Stimulated activated CD4-positive, alpha-beta T cell treated with anti-CD3 and anti-CD28 coated beads, Interleukin-1b, Interleukin-23, amount 100 ng/mL, for 24 hours (primary cell): ENCODE measurements around the gene APELA.
"Not testable (repeated sequence)": the region's sequence is repeated elsewhere in the genome, so short reads cannot be mapped to it uniquely, and the experiment has no call there.

ENCODE experiments used
- DNase-seq, 4 experiments: peaks; one replicate each; pipeline ENCODE4 v3.0.0-alpha.2; 2020; ENCODE audit warnings: low read depth in 4 of 4, low spot score in 1 of 4

The APELA gene

GRCh38 chr4:164876700-164877324 lies at the start of gene APELA:
TSS of gene APELA (plus strand) at chr4:164877178. CDS start at chr4:164877332, 154 bp downstream.
- DNase-seq: no peak

- DNase-seq: no peak
These were observed 48.0 kb upstream of the APELA start for GRCh38 chr4:164828955-164829354.

GRCh38 chr4:164846566-164846965 lies 30.4 kb upstream of the APELA start:
- DNase-seq: no peak

GRCh38 chr4:164847016-164847415 lies 30.0 kb upstream of the APELA start:
- no peak for DNase-seq

- DNase-seq: no peak
These were observed 28.9 kb upstream of the APELA start for GRCh38 chr4:164847967-164848649.

GRCh38 chr4:164856396-164856795 lies 20.6 kb upstream of the APELA start:
- DNase-seq: no peak

GRCh38 chr4:164866817-164867490 lies 10.0 kb upstream of the APELA start:
- no peak for DNase-seq

- no peak for DNase-seq
These were observed 5.3 kb upstream of the APELA start for GRCh38 chr4:164871673-164872072.

- no peak for DNase-seq
These were observed 4.5 kb upstream of the APELA start for GRCh38 chr4:164872481-164872880.

GRCh38 chr4:164874789-164875188 lies 2.2 kb upstream of the APELA start:
- DNase-seq: no peak

- DNase-seq: no peak
These were observed 3.7 kb downstream of the APELA start for GRCh38 chr4:164880489-164881262.

GRCh38 chr4:164888096-164888715 lies 11.2 kb downstream of the APELA start:
- no peak for DNase-seq

GRCh38 chr4:164890691-164891090 lies 13.7 kb downstream of the APELA start:
- DNase-seq: no peak

- DNase-seq: no peak
These were observed 15.0 kb downstream of the APELA start for GRCh38 chr4:164892018-164892417.

GRCh38 chr4:164894702-164895101 lies 17.7 kb downstream of the APELA start:
- DNase-seq: no peak

GRCh38 chr4:164902608-164903007 lies 25.6 kb downstream of the APELA start:
- DNase-seq: no peak

- no peak for DNase-seq
These were observed 27.4 kb downstream of the APELA start for GRCh38 chr4:164904336-164904735.

GRCh38 chr4:164904941-164905340 lies 28.0 kb downstream of the APELA start:
- no peak for DNase-seq

- DNase-seq: no peak
These were observed 29.4 kb downstream of the APELA start for GRCh38 chr4:164906368-164906767.

GRCh38 chr4:164913506-164913905 lies 36.5 kb downstream of the APELA start:
- DNase-seq: not testable (repeated sequence)

- DNase-seq: no peak
These were observed 42.0 kb downstream of the APELA start for GRCh38 chr4:164918956-164919355.
